SK-N-SH treated with all-trans-retinoic acid at 6 μM for 48 hours (cell line): ENCODE results near the gene MTF1.

Experiments used
- POU6F1 ChIP-seq: fragments of 250-450 bp; sonication (Bioruptor Pico); IDR thresholded peaks from 2 replicates; pipeline ENCODE4 v1.8.0; 2021; ENCODE audit warnings: low read depth, mild to moderate bottlenecking, moderate library complexity, borderline replicate concordance
- TCF4 ChIP-seq: fragments of 250-450 bp; sonication (Bioruptor Pico); IDR thresholded peaks from 2 replicates; pipeline ENCODE4 v1.8.0; 2021; ENCODE audit warnings: mild to moderate bottlenecking, moderate library complexity, borderline replicate concordance
- ZFP30 ChIP-seq: fragments of 450-650 bp; formaldehyde crosslinking; IDR thresholded peaks from 2 replicates; pipeline ENCODE4 v1.5.0; 2022; ENCODE audit warnings: mild to moderate bottlenecking, moderate library complexity

GRCh38 chr1:37883671-37884070 is 24.3 kb upstream of the MTF1 start:
- TF ChIP-seq ZFP30 (CRISPR knock-in tag) (no peak), POU6F1 (no peak), TCF4 (CRISPR knock-in tag) (no peak)
